GM13976 (cell line): ENCODE results near the gene IFIT2.

ENCODE experiments used
- DNase-seq: peaks from one replicate; pipeline ENCODE4 v3.0.0; 2012; ENCODE audit warnings: low spot score
- in situ Hi-C: fragments of 300-500 bp; cut with MboI; formaldehyde crosslinking; loops from one replicate; pipeline ENCODE4 v1.12.0; 2022; ENCODE audit warnings: low sequenced_read_pairs, mixed read lengths, inconsistent platforms; ENCODE audit not compliant: unreplicated experiment
- TF ChIP-seq, protein P1 (sequence below): IDR thresholded peaks from 2 replicates; pipeline ENCODE4 v1.5.1; 2012; ENCODE audit warnings: borderline replicate concordance, mild to moderate bottlenecking; ENCODE audit not compliant: insufficient read depth; ENCODE audit errors: extremely low read depth, missing control alignments, control extremely low read depth

IFIT2 gene

DNA sequence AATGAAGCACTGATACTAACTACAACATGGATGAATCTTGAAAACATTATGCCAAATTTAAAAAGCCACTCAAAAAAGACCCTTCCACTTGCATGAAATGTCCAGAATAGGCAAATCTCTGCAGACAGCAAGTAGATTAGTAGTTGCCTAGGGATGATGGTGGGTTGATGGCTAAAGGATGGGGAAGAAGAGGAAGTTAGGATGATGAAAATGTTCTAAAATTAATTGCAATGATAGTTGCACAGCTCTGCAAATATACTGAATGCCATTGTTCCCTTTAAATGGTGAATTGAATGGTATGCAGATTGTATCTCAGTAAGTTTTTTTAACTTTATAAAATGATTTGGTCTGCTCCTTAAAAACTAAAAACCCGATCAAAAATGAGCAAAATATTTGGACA is 43.0 kb upstream of the IFIT2 start:
- TF ChIP-seq, protein P1, sequence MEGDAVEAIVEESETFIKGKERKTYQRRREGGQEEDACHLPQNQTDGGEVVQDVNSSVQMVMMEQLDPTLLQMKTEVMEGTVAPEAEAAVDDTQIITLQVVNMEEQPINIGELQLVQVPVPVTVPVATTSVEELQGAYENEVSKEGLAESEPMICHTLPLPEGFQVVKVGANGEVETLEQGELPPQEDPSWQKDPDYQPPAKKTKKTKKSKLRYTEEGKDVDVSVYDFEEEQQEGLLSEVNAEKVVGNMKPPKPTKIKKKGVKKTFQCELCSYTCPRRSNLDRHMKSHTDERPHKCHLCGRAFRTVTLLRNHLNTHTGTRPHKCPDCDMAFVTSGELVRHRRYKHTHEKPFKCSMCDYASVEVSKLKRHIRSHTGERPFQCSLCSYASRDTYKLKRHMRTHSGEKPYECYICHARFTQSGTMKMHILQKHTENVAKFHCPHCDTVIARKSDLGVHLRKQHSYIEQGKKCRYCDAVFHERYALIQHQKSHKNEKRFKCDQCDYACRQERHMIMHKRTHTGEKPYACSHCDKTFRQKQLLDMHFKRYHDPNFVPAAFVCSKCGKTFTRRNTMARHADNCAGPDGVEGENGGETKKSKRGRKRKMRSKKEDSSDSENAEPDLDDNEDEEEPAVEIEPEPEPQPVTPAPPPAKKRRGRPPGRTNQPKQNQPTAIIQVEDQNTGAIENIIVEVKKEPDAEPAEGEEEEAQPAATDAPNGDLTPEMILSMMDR = no peak
- in situ Hi-C loops = no loop called here
- no peak for DNase-seq

- TF ChIP-seq, protein P1 = no peak
- DNase-seq = no peak
- in situ Hi-C loops = no loop called here
Measured at GRCh38 chr10:89262086-89263051, 39.5 kb upstream of the IFIT2 start.

- TF ChIP-seq, protein P1 = no peak
- in situ Hi-C loops = no loop called here
- DNase-seq = no peak
Measured at GRCh38 chr10:89263091-89263490, 38.8 kb upstream of the IFIT2 start.

DNA sequence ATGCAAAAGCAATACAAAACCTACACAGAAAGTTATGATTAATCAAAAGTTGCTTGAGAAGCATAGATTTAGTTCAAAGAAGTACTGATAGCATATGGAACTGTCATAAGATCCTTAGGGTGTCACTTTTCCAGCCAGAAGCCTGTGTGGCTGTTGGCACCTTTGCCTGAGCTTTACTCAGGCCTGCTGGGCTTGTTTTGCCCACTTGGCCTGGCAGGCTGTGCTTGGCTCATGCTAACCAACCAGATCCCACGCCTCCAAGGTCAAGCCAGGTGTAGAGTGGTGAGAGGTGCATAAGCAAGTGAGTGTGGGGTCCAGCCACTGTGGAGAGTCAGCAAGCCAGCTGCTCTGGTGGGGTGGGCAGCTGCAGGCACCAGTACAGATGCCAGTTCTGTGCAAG is 38.3 kb upstream of the IFIT2 start:
- TF ChIP-seq, protein P1 = no peak

GRCh38 chr10:89266721-89267453 is 35.0 kb upstream of the IFIT2 start:
- DNase-seq = no peak
- TF ChIP-seq, protein P1 = no peak
- in situ Hi-C loops = no loop called here

More for the DNA sequence above, 38.3 kb upstream of the IFIT2 start:
- in situ Hi-C loops = no loop called here
- no peak for DNase-seq

DNA sequence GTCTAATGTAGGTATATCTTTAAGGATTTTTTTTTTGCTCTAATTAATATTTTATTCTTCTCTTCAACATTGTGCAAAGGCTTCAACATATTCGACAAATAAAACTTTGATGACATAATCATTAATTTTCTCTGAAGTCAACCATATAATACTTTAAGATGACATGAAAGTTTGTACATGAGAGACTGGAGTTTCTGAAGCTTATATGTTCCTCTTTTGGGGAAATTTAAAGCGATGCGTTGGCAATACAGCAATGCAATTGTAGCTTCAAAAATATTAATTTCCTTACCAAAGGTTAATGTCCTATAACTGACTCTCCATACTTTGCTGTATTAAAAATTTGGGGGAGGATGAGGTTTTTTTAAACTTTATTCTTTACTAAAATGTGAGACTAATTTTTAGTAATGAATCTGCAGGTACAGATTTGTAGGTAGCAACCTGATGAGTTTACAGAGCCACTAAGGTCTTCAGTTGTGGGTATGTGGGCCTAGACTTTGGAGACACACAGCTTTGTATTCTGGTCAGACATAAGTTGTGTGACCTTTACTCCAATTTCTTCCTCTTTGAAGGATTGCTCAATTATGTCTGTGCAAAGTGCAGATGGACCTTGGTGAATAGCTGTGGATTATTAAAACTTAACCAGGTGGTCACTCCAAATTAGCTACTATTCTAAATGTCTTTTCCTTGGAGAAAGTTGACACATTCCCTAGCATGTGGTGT is 32.3 kb upstream of the IFIT2 start:
- in situ Hi-C loops = loop anchor here (10.0 kb wide), 1 partner anchor 115 kb away; no protein-coding TSS in a partner anchor
- no peak for DNase-seq
- TF ChIP-seq, protein P1 = no peak
